Mucosa of descending colon (tissue), 3 donors: ENCODE results near the gene DMTF1. TPM values are rescaled to one million over a fixed set of nuclear protein-coding genes. Genes with fewer than 3 reads are reported as not detected.
"Not testable (repeated sequence)": the region's sequence is repeated elsewhere in the genome, so short reads cannot be mapped to it uniquely, and the experiment has no call there.

Experiments used
- ATAC-seq: fragments of 200-7000 bp; cut with Tn5 transposase; one replicate; pipeline ENCODE4 v1.9.1; 2020; ENCODE audit warnings: mild to moderate bottlenecking, moderate library complexity
- DNase-seq, 3 donors: peaks; one replicate each; pipeline ENCODE4 v3.0.0-alpha.2; 2020
- H3K36me3 ChIP-seq: fragments of 200-600 bp; one replicate; pipeline ENCODE4 v1.8.0; 2021; ENCODE audit warnings: low read depth, mild to moderate bottlenecking
- H3K4me1 ChIP-seq: fragments of 200-600 bp; one replicate; pipeline ENCODE4 v1.8.0; 2021; ENCODE audit warnings: low read depth, mild to moderate bottlenecking
- H3K4me3 ChIP-seq: fragments of 200-600 bp; one replicate; pipeline ENCODE4 v1.8.0; 2021; ENCODE audit warnings: mild to moderate bottlenecking
- H3K9me3 ChIP-seq: fragments of 200-600 bp; one replicate; pipeline ENCODE4 v1.8.0; 2021; ENCODE audit warnings: mild to moderate bottlenecking
- CTCF ChIP-seq: fragments of 200-600 bp; IDR thresholded peaks from one replicate; pipeline ENCODE4 v1.8.0; 2022; ENCODE audit warnings: antibody characterized with exemption, mild to moderate bottlenecking
- intact Hi-C, 2 donors: fragments of 100-400 bp; cut with DNase I in 1 of 2; cut with micrococcal nuclease in 1 of 2; formaldehyde crosslinking; loops; one replicate each; pipeline versions ENCODE4 v1.11.0 to v1.11.1; 2022; cut with DNase I, micrococcal nuclease
- total RNA-seq, 3 donors: library from RNA; stranded (reverse); fragmentation: NEBNext Ultra II Directional in 2 of 3; extraction: Animal tissue kit (Norgen Biotek cat#: 25700) in 2 of 3; gene quantifications; one replicate each; pipeline versions ENCODE4 v1.2.1 to v1.2.4, GENCODE V29; 2021 to 2023
- donor health status: DM: no; HTN: no; CAD: no; lungs with moderate emphysema.
- donor health status: DM: no; HTN: no; CAD: no.
- donor health status: DM: no; HTN: yes; CAD: no.

The DMTF1 gene
- total RNA-seq, 3 donors from 2014 or later, result 48.4 to 94.5 (median 91.9) TPM

GRCh38 chr7:87231258-87231657 is 79.0 kb downstream of the DMTF1 start:
- no peak for DNase-seq
- H3K4me3 ChIP-seq, result no peak overlapping the region
- no peak for TF ChIP-seq CTCF
- no peaks in the 10 kb centered on the region for H3K36me3 ChIP-seq
- no peak for ATAC-seq
- no peaks in the 10 kb centered on the region for H3K4me1 ChIP-seq
- intact Hi-C loops, result no loop called here
- H3K9me3 ChIP-seq, result no peaks in the 10 kb centered on the region

- DNase-seq, result no peak
- H3K9me3 ChIP-seq, result no peaks in the 10 kb centered on the region
- no peak for TF ChIP-seq CTCF
- H3K36me3 ChIP-seq, result no peaks in the 10 kb centered on the region
- no peak for ATAC-seq
- no peak overlapping the region for H3K4me3 ChIP-seq
- no peaks in the 10 kb centered on the region for H3K4me1 ChIP-seq
- intact Hi-C loops, result no loop called here
These were observed 79.5 kb downstream of the DMTF1 start for GRCh38 chr7:87231711-87232110.

- Histone ChIP-seq H3K4me3 (no peak overlapping the region), H3K9me3 (no peaks in the 10 kb centered on the region), H3K4me1 (no peaks in the 10 kb centered on the region), H3K36me3 (no peaks in the 10 kb centered on the region)
- DNase-seq, result no peak
- TF ChIP-seq CTCF, result no peak
- intact Hi-C loops, result loop anchor here in 1 of 2 donors (5.0 kb wide), 1 partner anchor 308 kb away; no protein-coding TSS in a partner anchor
- ATAC-seq, result no peak
These were observed 82.7 kb downstream of the DMTF1 start for GRCh38 chr7:87234949-87235348.

- intact Hi-C loops, result loop anchor here in 1 of 2 donors (5.0 kb wide), 1 partner anchor 311 kb away; no protein-coding TSS in a partner anchor
- not testable (repeated sequence) for H3K36me3 ChIP-seq, DNase-seq, ATAC-seq, H3K9me3 ChIP-seq, H3K4me1 ChIP-seq, H3K4me3 ChIP-seq
These were observed 86.3 kb downstream of the DMTF1 start for GRCh38 chr7:87238464-87239051.

GRCh38 chr7:87245671-87246070 is 93.4 kb downstream of the DMTF1 start:
- intact Hi-C loops, ATAC-seq, H3K9me3 ChIP-seq: not testable (repeated sequence)

More at GRCh38 chr7:87245671-87246070, 93.4 kb downstream of the DMTF1 start:
- H3K36me3 ChIP-seq, H3K4me3 ChIP-seq, H3K4me1 ChIP-seq, DNase-seq: not testable (repeated sequence)

Other genes with a start within 250 kb of the DMTF1 start
- gene ELAPOR2, start 92.8 kb upstream of the DMTF1 start, total RNA-seq, result 10 to 100 TPM in 2 of 3 donors, 1 to 10 TPM in 1; 8.0 to 22.4 (median 17.8) TPM
- gene TMEM243, start 67.3 kb downstream of the DMTF1 start, total RNA-seq, result 10 to 100 TPM; 13.8 to 17.5 (median 17.1) TPM
- 10 to 100 TPM; 16.9 to 28.8 (median 23.6) TPM for gene CROT, start 193.2 kb downstream of the DMTF1 start, total RNA-seq